ENCODE data around the gene EPC1. TPM values are rescaled to one million over a fixed set of nuclear protein-coding genes. Genes with fewer than 3 reads are reported as not detected.
"Not testable (repeated sequence)": the region's sequence is repeated elsewhere in the genome, so short reads cannot be mapped to it uniquely, and the experiment has no call there.

EPC1 gene
- total RNA-seq, 1 experiment from 2014 or later: 6.7 TPM

DNA sequence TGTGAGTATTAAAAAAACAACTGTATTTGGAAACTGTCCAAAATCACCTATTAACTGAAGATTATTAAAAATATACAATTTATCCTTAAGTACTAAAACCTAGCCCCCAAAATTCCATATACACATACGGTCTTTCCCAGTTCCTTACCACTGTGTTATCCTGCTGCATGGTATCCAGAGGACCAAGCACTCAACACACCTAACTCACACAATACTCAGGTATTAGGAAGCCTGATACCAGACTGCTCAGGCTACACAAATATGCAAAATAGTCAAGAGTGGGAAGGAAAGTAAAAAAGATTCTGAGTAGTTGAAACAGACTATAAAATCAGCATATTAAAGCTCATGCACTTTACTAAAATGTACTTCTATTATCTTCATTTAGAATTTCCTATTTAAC lies 67.2 kb downstream of the EPC1 start:
- DNase-seq (ENCODE audit: low read depth): no peak

DNA sequence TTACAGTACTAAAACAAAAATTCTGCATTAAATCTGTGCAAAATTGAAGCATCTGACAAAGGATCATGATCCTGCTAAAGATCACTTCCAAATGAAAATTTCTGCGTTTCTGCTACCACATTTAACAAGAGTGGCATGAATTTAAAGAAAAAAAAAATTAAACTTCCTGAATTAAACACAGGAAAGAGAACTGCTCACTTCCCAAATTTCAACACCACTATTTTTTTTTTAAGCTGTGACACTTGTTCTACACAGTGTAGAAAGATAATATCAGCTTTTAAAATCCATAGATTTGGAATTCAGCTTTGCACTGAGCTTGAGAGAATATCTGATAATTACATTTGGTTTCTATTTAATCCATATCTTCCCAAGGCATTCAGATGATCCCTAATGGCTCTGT lies 73.6 kb downstream of the EPC1 start:
- no peak for DNase-seq (ENCODE audit: low read depth)

DNA sequence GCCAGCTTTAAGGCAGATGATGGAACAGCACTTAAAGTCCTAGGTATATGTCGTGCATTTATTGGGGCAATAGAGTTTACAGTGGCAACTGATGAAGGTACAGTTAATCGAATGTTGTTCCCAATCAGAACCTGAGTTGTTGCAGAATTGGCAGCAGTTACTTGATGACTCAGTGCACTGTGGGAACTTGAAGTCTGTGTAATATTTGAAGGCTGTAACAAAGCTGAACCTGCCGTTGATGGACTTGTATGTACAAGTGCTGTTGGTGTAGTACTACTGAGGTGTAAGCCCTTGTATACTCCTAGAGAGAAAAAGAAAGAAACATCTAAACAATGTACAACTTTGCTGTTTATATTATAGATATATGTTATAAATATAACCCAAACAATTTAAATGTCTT lies 75.3 kb downstream of the EPC1 start:
- DNase-seq (ENCODE audit: low read depth): no peak

DNA sequence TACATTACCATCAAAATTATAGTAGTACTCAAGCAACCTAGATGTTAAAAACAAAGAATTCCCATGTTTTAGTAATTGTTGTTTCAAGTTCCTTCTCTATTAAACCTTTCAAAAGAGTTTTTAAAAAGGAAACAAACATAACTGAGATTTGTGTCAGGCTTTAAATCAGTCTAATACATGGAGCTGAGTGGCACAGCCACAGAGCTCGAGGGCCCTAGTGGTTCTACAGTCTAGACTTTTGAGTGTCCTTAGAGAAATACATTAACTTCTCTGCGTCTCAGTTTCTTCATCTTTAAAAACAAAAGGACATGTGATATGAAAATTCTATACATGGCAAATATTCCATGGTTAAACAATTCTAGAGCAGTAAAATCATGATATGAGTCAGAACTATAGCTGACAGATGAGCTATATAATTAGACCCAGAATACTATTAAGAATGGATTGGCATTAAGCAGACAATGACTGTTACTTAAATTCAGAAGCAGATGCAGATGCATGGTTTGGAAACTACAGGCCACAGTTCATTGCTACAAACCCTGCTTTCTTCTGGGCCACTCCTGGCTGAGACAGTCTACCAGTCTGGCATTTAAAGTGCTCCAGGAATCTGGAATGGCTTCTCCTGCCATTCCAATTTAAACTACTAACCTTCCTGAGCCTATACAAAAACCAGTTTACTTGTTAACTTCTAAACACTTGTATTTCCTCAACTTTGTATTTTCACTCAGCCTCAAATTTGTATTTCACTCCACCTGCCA lies 77.4 kb downstream of the EPC1 start:
- DNase-seq (ENCODE audit: low read depth): no peak

DNA sequence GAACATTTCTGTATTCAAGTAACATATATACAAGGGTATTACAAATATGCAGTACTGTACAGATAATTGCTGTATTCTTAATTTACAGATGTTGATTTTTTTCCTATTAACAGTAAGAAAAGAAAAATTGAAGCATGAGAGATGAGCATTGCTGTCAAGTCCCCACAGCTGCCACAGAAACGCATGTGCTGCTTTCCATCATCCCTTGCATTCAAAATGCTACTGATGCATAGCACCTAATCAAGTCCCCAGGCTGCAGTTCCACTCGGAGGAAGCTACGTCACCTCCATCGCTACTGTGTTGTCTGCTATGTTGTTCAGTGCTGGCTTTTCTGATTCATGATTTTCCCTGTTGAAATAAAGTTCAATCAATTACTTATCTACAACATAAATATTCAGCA lies 78.2 kb downstream of the EPC1 start:
- DNase-seq (ENCODE audit: low read depth): no peak

DNA sequence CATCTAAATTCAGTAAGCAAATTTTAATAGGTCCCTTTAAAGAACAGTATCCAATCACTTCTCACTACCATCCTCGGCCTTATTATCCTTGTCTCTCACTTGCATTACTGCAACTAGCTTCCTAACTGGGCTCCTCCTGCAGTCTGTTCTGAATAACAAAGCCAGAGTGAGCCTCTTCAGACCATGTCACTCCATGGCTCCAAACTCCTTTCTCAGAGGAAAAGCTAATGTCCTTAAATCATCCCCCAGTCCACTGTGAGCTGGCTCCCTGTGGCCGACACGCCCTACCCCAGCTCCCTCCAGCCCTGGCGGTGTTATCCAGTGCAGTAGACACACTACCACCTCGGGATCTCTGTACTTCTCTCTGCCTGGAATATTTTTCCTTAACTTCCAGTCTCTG lies 80.0 kb downstream of the EPC1 start:
- DNase-seq (ENCODE audit: low read depth): no peak

DNA sequence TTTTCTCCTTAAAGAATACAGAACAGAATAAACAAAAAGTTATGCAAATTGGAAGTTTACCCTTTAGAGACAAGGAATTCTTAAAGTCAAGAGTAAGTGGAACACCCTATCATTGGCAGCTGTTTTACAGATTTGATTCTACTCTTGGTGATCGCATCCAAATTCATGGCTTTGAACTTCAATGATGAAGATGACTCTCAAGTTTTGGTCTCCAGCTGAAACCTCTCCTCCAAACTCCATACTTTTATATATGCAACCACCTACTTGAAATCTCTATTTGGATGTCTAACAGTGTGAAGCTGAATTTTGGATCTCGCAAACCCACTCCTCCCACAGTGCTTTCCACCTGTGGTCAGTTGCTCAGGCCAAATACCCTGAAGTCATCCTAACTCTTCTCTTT lies 80.4 kb downstream of the EPC1 start:
- no peak for DNase-seq (ENCODE audit: low read depth)

DNA sequence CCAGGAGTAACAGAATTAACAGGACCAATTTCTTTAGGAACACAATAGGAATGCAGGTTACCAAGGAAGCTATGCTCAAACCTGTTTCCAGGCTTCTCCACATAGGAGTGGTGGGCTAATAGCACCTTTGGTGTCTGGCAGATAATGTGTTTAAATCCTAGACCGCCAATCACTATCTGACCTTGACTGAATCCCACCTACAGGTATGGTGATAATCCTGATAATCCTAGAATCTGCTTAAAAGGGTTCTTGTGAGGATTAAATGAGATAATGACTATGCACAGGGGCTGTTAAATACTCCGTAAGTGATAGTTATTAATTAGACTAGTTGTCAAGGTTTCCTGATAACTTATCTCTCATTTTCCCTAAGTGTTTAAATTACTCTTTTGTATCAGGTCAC lies 81.2 kb downstream of the EPC1 start:
- DNase-seq (ENCODE audit: low read depth): no peak

DNA sequence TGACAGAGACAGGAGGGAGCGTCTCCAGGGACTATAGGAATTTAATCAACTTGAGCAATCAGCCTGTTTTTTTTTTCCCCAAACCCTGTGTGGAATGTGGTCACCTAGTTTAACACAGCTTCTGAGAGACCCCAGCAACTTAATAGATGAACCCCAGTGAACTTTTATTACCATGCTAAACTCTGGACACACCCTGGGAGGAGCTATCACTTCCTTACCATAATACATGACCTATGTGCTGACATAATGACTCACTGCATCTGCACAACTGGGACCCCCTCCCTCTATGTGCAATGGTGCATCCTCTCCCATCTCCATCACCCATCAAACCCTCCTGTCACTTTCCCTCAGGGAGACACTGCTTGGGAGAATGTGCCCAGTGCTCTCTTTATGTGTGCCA lies 83.7 kb downstream of the EPC1 start:
- DNase-seq (ENCODE audit: low read depth): peak; percentile 24

DNA sequence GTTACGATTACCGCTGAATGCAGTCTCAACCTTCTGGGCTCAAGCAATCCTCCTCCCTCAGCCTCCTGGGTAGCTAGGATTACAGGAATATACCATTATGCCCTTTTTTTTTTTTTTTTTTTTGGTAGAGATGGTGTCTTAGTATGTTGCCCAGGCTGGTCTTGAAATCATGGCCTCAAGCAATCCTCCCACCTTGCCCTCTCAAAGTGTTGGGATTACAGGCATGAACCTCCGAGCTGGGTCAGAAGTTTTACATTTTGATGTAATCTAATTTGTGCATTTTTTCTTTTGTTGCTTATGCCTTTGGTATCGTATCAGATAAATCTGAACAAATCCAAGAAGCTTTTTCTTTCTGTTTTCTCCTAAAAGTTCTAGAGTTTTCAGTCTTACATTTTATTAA lies 87.4 kb downstream of the EPC1 start:
- no peak for DNase-seq (ENCODE audit: low read depth)

DNA sequence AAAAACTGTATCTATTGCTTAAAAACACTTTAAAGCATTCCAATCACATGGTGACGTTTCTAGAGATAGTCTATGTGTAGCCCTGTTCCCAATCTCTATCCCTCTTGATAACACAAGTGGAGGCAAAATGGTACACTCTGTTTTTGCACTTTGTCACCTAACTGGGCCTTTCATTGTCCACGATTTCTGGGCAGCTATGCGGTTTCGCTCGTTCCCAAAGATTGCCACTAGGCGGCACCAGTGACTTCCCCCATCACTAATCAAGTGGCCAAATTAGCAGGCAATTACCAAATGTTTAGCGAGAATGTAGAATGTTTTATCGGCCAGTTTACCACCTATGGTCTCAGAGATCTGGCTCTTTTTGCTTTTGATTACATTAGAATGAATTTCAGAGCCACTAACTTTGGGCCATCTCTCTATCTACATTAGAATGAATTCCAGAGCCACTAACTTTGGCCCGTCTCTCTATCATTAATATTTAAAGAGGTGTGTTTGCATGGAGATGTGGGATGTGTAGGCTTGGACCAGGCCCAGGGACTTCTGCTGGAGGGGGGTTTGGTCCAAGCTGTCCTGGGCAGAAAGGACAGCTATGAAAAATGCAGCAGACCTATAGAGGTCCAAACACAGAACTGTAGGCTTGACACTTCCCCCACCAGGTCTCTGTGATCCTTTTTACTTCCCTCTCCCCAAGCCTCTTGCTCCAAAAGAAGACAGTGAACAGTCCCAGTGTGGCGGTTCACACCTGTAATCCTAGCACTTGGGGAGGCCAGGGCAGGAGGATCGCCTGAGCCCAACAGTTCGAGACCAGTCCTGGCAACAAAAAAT lies 90.1 kb downstream of the EPC1 start:
- peak; percentile 34 for DNase-seq (ENCODE audit: low read depth)

DNA sequence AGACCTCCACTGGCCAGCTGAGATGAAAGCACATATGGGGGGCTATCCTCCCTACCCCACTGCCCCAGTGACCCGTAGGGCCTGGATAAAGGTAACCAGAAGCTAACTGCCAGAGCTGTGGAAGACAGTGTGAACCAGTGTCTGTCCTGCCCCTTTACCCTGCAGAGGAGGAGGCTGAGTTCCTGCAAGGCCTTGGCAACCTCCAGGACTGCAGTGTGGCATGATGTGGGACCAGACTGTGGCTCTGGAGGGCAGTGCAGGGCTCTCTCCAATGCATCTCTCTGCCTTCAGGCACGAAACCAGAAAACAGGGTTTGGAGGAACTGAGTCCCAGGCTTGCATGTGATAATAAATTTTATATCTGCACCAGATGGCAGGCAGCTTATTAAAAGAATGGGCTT lies 93.1 kb downstream of the EPC1 start:
- no peak for DNase-seq (ENCODE audit: low read depth)

DNA sequence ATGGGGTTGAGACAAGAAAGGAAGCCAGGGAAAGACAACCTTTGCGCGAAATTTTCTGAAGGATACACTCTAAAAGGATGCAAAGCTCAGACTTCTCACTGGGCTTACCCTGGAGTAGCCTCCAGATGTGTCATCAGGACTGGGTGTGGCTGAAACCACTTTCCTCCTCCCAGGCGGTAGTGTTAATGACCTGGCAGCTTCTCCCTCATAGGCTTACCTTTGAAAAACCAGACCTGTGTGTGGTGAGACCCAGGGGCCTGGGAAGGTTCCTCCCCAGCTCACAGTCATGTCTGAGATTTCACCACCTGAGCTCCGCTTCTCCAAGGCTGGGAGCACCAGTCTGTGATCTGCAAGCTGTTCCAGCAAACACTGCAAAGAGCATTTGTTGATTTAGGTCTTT lies 93.7 kb downstream of the EPC1 start:
- peak; percentile 44 for DNase-seq (ENCODE audit: low read depth)

DNA sequence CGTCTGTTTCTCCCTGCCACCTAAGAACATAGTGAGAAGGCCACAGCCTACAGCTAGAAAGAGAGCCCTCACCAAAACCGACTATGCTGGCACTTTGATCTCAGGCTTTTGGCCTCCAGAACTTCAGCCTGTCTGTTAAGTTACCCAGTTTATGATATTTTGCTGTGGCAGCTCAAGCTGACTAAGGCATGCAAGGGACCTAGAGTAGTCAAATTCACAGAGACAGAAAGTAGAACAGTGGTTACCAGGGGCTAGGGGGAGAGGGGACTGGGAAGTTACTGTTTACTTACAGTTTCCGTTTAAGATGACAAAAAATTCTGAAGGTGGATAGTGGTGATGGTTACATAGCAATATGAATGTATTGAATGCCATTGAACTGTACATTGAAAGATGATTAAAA lies 96.5 kb downstream of the EPC1 start:
- not testable (repeated sequence) for DNase-seq (ENCODE audit: low read depth)

DNA sequence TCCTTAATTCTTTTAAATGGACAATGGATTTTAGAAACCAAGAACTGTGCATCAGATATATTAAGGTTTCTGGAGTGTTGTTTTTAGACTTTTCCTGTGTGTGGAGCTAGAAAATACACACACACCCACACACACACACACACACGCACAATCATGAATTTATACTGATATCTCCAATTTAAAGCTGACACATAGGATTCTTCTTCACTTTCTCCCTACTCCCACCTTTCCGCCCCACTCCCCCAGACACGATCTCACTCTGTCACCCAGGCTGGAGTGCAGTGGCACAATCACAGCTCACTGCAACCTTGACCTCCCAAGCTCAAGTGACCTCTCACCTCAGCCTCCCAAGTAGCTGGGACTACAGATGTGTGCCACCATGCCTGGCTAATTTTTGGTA lies 100.3 kb downstream of the EPC1 start:
- no peak for DNase-seq (ENCODE audit: low read depth)

DNA sequence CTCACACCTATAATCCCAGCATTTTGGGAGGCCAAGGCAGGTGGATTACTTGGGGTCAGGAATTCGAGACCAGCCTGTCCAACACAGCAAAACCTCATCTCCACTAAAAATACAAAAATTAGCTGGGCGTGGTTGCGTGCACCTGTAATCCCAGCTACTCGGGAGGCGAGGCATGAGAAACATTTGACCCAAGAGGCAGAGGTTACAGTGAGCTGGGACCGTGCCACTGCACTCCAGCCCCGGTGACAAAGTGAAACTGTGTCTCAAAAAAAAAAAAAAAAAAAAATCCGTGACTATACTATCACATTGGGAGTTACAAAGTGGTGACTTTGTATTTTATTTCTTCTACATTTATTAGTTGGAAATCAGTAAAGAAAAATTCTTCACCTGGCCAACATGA lies 101.2 kb downstream of the EPC1 start:
- no peak for DNase-seq (ENCODE audit: low read depth)

DNA sequence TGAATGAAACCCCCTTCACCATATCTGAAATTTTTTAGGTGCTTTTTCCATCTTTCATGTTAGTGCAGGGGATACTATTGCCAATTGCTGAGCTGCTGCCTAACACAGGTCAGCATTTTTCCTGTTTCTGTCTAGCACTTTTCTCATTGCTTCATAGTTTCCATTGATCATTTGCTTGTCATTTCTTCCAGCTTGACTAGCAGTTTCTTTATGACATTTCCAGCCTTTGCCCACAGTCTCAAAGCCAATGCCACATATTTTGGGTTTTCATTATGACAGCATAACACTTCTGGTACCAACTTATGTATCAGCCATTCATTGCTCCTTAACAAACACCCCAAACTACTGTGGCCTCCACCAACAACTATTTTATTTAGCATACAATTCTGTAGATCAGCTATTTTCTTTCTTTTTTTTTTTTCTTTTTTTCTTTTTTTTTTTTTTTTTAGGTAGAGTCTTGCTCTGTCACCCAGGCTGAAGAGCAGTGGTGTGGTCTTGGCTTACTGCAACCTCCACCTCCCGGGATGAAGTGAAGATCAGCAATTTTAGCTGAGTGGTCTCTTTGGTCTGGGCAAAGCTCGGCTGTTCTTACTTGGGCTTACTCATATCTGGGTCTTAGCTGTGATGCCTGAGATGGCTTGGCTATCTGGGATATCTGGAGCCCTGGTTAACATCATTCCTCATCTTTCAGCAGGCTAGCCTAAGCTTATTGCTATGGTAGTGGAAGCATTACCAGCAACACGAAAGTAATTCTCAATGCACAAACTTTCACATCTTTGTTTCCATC lies 102.3 kb downstream of the EPC1 start:
- DNase-seq (ENCODE audit: low read depth): no peak

DNA sequence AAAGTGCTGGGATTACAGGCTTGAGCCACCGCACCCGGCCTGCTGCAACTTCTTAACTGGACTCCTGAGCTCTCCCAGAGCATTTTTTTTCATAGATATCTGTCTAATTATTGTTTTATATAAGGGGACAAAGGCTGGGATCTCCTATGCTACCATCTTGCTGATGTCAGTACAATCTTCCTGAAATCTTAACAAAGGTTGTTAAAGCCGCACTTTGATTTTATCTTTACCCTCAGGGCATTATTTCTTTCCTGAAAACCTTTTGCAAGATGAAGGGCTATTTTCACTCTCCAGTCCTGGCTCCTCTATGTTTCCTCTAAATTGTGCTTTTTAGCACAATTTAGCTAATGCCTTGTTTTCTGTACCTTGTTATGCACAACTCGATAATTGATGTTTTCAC lies 102.9 kb downstream of the EPC1 start:
- no peak for DNase-seq (ENCODE audit: low read depth)

DNA sequence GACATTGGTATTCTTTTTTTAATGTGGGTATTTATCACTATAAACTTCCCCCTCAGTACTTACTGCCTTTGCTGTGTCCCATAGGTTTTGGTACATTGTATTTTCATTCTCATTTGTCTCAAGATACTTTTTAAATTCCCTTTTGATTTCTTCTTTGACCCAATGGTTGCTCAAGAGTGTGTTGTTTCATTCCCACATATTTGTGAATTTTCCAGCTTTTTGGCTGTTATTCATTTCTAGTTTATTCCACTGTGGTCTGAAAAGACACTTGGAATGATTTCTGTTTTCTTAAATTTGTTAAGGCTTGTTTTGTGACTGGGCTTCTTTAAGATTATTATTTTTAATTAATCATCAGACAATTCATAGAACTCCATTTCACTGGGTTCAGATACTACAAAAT lies 105.0 kb downstream of the EPC1 start:
- DNase-seq (ENCODE audit: low read depth): no peak

DNA sequence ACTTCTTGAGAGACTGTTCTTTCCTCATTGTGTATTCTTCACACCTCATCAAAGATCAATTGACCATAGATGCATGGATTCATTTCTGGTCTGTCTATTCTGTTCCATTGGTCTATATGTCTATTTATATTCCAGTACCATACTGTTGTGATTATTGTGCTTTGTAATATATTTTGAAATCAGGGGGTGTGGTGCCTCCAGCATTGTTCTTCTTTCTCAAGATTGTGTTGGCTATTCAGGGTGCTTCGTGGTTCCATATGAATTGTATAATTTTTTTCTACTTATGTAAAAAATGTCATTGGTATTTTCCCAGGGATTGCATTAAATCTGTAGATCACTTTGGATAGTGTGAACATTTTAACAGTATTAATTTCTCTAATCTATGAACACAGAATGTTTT lies 106.5 kb downstream of the EPC1 start:
- DNase-seq (ENCODE audit: low read depth): no peak

DNA sequence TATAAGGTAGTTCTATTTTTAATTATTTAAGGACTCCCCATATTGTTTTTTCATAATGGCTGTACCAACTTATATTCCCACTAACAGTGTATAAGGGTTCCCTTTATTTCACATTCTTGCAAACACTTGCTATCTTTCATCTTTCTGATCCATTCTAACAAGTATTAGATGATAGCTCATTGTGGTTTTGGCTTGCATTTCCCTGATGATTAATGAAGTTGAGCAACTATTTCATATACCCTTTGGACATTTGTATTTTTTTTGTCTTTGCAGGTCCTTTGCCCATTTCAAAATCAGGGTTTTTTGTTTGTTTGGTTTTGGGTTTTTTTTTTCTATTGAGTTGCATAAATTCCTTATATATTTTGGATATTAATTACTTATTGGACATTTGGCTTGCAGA lies 107.2 kb downstream of the EPC1 start:
- DNase-seq (ENCODE audit: low read depth): no peak

DNA sequence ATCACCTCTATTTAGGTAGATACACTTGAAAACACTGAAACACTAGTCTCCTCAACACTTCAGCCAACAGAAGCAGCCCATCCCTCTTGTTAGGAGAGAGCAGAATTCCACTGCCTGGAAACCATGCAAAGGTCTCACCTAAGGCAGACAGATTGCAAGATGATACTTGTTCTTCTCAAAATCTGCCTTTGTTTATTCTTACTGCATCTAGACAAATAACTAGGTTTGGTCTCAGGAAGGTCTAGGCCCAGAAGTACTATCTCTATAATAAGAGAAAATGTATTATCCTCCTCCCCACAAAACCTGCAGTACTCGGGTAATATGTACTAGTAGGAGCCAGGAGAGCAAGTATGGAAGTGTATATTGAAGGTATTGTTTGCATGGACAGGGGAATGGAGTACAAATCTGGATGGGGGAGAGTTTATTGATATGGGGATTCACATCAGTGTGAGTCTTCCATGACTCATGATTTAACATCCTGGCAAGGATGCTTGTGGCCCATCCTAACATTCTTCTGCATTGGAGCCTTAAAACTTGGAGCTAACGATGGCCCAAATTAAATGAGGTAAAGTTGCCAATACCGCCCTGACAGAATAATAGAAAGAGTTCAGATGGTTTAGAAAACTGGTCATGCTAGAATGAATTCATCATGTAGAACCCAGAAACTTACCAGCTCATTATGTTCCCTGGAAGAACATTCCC lies 109.2 kb downstream of the EPC1 start:
- DNase-seq (ENCODE audit: low read depth): peak; percentile 19

All from Daoy (cell line).